Uterus (tissue), 4 donors: ENCODE measurements around the gene ITGB5. TPM values are rescaled to one million over a fixed set of nuclear protein-coding genes. Genes with fewer than 3 reads are reported as not detected.

Experiments
- DNase-seq, 2 donors: peaks; one replicate each; pipeline ENCODE4 v3.0.0-alpha.2; 2019 to 2020
- H3K27ac ChIP-seq, 2 donors: fragments of 200-600 bp; sonication (generic); 1 replicate in 1 of 2; 2 replicates in 1 of 2; pipeline ENCODE4 v1.5.1; 2016 to 2018
- H3K27me3 ChIP-seq, 2 donors: fragments of 200-600 bp; sonication (generic); one replicate each; pipeline ENCODE4 v1.5.1; 2018 to 2019; ENCODE audit warnings: control low read depth in 1 of 2
- H3K36me3 ChIP-seq, 2 donors: fragments of 200-600 bp; sonication (generic); one replicate each; pipeline ENCODE4 v1.5.1; 2019; ENCODE audit warnings: control low read depth in 1 of 2
- H3K4me1 ChIP-seq, 2 donors: fragments of 200-600 bp; sonication (generic); one replicate each; pipeline ENCODE4 v1.5.1; 2018 to 2019; ENCODE audit warnings: control low read depth in 1 of 2
- H3K4me3 ChIP-seq, 2 donors: fragments of 200-600 bp; sonication (generic); 1 replicate in 1 of 2; 2 replicates in 1 of 2; pipeline ENCODE4 v1.5.1; 2018 to 2019; ENCODE audit warnings: mild to moderate bottlenecking in 1 of 2
- H3K9me3 ChIP-seq, 2 donors: fragments of 200-600 bp; sonication (generic); one replicate each; pipeline ENCODE4 v1.5.1; 2019; ENCODE audit warnings: control low read depth in 1 of 2
- POLR2A ChIP-seq, 2 donors: fragments of 450-650 bp; IDR thresholded peaks; one replicate each; pipeline ENCODE4 v1.6.1; 2016; ENCODE audit warnings: antibody characterized with exemption in 2 of 2, mild to moderate bottlenecking in 1 of 2, moderate library complexity in 1 of 2
- intact Hi-C: fragments of 100-400 bp; cut with DNase I; formaldehyde crosslinking; loops from one replicate; pipeline ENCODE4 v1.15.1; 2023; ENCODE audit warnings: low total_unique reads
- total RNA-seq, 4 donors: library from RNA; depleted of rRNA in 3 of 4; stranded (reverse); fragments of >200 nt in 3 of 4; gene quantifications; one replicate each; pipeline versions ENCODE4 v1.1.0 to v1.2.4, GENCODE V29; 2014 to 2023
- TF ChIP-seq, protein P1 (sequence below), 4 experiments: fragments of 200-600 bp in 2 of 4; fragments of 450-650 bp in 2 of 4; sonication (generic) in 2 of 4; IDR thresholded peaks; one replicate each; pipeline ENCODE4 v1.5.1; 2016 to 2019; ENCODE audit warnings: antibody characterized with exemption in 4 of 4, mild to moderate bottlenecking in 2 of 4, moderate library complexity in 1 of 4
- donor health status: DM: yes; HTN: yes; CAD: no.

The ITGB5 gene
- total RNA-seq, 4 donors from 2014 or later, result 28.7 to 106 (median 71.6) TPM

- TF ChIP-seq, protein P1, sequence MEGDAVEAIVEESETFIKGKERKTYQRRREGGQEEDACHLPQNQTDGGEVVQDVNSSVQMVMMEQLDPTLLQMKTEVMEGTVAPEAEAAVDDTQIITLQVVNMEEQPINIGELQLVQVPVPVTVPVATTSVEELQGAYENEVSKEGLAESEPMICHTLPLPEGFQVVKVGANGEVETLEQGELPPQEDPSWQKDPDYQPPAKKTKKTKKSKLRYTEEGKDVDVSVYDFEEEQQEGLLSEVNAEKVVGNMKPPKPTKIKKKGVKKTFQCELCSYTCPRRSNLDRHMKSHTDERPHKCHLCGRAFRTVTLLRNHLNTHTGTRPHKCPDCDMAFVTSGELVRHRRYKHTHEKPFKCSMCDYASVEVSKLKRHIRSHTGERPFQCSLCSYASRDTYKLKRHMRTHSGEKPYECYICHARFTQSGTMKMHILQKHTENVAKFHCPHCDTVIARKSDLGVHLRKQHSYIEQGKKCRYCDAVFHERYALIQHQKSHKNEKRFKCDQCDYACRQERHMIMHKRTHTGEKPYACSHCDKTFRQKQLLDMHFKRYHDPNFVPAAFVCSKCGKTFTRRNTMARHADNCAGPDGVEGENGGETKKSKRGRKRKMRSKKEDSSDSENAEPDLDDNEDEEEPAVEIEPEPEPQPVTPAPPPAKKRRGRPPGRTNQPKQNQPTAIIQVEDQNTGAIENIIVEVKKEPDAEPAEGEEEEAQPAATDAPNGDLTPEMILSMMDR (IDR thresholded peaks at IDR 0.05), result no peak
- no peak for TF ChIP-seq POLR2A (IDR thresholded peaks at IDR 0.05)
- intact Hi-C loops, result no loop called here
Observed at GRCh38 chr3:124907957-124908356, 20.8 kb upstream of the ITGB5 start.

GRCh38 chr3:124904835-124905492 lies 17.8 kb upstream of the ITGB5 start:
- intact Hi-C loops, result loop anchor here (5.0 kb wide), 1 partner anchor 143 kb away; no protein-coding TSS in a partner anchor
- H3K9me3 ChIP-seq, result no peaks in the 10 kb centered on the region
- H3K27me3 ChIP-seq, result no peaks in the 10 kb centered on the region
- H3K4me3 ChIP-seq, result no peak overlapping the region
- no peaks in the 10 kb centered on the region for H3K4me1 ChIP-seq
- H3K36me3 ChIP-seq, result no peaks in the 10 kb centered on the region
- no peak overlapping the region for H3K27ac ChIP-seq
- no peak for TF ChIP-seq POLR2A (IDR thresholded peaks at IDR 0.05)
- TF ChIP-seq, protein P1 (IDR thresholded peaks at IDR 0.05), result no peak
- no peak for DNase-seq

More at GRCh38 chr3:124907957-124908356, 20.8 kb upstream of the ITGB5 start:
- Histone ChIP-seq H3K27ac (no peak overlapping the region), H3K27me3 (no peaks in the 10 kb centered on the region), H3K9me3 (no peaks in the 10 kb centered on the region), H3K36me3 (no peaks in the 10 kb centered on the region), H3K4me1 (no peaks in the 10 kb centered on the region), H3K4me3 (no peak overlapping the region)
- no peak for DNase-seq

DNA sequence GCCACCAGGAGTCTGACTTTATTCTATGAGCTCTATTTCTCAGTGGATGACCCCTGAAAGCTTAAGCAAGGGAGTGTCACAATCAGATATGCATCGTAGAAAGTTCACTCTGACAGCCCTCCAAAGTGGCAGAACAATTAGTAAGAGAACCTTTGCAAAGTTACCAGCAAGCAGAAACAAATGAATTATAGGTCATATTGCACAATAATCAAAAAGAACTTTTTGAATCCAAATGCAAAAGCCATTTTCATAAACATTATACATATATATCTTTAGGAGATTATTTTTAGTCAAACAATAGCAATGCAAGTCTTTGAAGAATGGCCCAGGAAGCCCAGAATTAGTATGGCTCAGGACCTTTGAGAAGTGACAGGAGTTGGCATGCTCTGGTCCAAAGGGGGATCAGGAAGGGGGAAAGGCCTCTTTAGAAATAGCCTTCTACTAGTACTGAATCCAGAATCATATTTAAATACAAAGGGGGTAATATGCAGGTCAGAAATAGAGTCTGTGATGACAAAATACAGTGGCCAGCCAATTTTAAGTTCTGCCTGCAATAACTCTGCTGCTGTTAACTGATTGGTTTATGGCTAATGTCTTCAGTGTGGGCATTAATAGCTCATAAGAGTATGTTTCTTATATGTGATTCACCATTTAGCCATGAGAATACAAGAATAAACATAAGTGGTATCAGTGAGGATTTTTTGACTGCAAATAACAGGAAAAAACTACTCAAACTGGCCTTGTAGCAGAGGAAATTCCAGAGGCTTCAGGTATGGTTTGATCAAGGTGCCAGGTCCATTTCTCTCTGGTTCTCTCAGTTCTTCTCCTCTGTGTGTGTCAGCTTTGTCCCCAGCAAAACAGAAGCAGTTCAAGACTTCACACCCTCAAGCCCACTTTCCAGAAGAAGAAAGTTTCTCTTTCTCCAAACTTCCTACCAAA lies 17.0 kb upstream of the ITGB5 start:
- no peaks in the 10 kb centered on the region for H3K27me3 ChIP-seq
- no peaks in the 10 kb centered on the region for H3K9me3 ChIP-seq
- intact Hi-C loops, result loop anchor here (5.0 kb wide), 1 partner anchor 142 kb away; no protein-coding TSS in a partner anchor
- no peaks in the 10 kb centered on the region for H3K36me3 ChIP-seq
- H3K4me1 ChIP-seq, result no peaks in the 10 kb centered on the region
- DNase-seq, result no peak
- no peak overlapping the region for H3K4me3 ChIP-seq
- TF ChIP-seq, protein P1 (IDR thresholded peaks at IDR 0.05), result no peak
- TF ChIP-seq POLR2A (IDR thresholded peaks at IDR 0.05), result no peak
- no peak overlapping the region for H3K27ac ChIP-seq

- no peak for DNase-seq
- H3K27ac ChIP-seq, result no peak overlapping the region
- H3K27me3 ChIP-seq, result no peaks in the 10 kb centered on the region
- H3K9me3 ChIP-seq, result no peaks in the 10 kb centered on the region
- intact Hi-C loops, result no loop called here
- no peaks in the 10 kb centered on the region for H3K36me3 ChIP-seq
- H3K4me1 ChIP-seq, result no peaks in the 10 kb centered on the region
- TF ChIP-seq, protein P1 (IDR thresholded peaks at IDR 0.05), result no peak
- TF ChIP-seq POLR2A (IDR thresholded peaks at IDR 0.05), result no peak
- no peak overlapping the region for H3K4me3 ChIP-seq
Observed at GRCh38 chr3:124896824-124897526, 9.8 kb upstream of the ITGB5 start.
